Measurements from ENCODE around the gene ACTA2.

Gene ACTA2

DNA sequence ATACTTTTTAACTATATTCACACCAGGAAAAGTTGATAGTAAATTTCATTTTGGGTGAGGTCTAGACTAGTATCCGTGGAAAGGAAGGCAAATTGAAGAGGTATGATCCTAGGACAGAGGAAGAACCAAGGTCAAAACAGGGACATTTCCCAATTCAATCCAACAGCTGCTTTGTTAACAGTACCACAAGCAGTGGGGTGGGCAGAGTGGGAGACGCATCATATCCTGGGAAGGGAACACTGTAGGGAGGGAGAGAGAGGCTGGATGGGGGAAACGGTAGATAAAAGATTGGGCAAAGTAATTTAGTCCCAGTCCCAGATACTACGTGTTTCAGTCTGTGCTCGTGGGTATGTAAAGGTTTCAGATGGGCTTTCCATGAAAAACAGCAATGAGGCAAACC, 28.9 kb upstream of the ACTA2 start:
- DNase-seq (ENCODE audit: low read depth, low spot score): no peak

DNA sequence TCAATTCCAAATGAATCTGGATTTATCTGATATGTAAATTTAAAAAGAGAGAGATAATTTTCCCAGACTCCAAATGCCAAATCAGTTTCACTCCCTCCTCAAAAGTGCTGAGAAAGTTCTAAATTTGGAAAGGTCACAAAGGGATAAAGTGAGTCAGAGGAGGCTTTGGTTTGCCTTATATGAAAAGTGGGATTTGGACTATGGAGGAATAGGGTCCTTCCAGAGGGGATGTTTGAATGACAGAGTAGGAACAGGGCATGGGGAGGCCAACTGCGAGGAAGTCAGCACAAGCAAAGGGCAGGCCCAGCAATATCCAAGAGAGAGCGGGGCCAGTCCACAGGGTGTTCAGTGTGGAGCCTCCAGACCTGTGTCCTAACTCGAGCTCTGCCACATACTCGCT, 28.2 kb upstream of the ACTA2 start:
- no peak for DNase-seq (ENCODE audit: low read depth, low spot score)

DNA sequence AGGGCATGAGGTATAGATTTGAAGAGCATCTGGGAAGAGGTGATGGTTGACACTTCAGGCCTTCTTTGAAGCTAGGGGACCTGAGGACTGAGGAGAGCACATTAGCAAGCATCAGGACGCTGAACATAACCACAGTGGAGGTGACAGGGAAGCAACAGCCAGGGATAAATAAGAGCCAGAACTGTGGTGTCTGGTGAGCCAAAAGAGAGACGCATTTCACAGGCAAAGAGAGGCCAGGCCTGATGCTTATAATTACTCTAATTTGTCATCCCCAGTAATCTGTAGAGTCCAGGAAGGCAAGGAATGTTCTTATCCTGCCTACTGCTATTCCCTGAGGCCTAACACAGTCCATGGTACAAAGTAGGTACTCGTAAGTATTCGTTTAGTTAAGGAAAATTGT, 27.7 kb upstream of the ACTA2 start:
- no peak for DNase-seq (ENCODE audit: low read depth, low spot score)

DNA sequence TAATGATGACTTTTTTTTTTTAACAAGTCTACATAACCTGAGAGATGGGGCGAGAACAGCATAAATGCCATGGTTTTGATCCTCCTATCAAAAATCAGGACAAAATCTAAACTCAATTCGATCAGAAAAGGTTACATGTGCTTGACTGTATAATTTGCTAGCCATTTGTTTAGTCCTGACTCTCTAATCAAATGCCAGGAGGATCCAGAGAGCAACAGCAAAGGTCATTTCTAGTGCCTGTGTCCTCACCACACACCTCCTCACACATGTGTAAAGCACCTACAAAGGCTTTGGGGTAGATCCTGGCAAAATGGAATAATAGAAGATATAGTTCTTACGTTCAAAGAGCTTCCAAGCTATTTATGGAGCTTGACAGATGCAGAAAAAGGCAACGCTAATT, 27.0 kb upstream of the ACTA2 start:
- DNase-seq (ENCODE audit: low read depth, low spot score): no peak

DNA sequence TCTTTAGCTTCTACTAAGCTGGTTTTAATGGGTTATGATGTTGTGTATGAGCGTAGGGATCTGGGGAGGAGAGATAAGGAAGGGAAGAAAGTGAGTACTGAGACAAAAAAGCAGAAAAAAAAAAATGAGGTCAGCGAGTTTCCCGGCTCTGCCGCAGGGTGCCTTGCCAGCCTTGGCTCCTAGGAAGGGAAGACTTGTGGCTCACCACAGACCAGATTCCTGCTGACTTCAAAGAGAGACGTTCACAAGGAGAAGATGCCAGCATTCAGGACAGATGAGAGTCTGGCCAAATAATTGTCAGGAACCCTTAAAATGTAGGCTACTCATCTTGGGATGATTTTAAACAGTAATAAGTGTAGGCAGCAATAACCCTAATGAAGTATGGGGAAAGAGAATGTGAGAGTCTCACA, 26.6 kb upstream of the ACTA2 start:
- DNase-seq (ENCODE audit: low read depth, low spot score): no peak

DNA sequence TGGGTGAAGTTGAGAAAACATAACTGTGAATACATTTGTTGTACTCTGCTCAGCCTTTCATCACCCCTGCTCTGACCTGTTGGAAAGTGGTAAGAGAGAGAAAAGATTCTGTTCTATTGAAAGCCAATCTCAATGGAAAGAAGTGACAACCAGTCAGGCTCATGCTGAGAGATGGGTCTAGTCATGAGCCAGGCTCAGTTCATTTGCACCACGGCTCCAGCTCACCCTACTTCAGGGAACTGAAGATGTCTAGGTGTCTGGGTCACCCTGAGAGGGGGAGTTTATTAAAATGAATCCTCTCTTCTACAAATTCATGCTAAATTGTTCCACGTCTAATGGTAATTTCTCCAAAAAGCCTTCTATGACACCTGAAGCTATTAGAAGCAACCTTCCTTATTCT, 25.9 kb upstream of the ACTA2 start:
- no peak for DNase-seq (ENCODE audit: low read depth, low spot score)

DNA sequence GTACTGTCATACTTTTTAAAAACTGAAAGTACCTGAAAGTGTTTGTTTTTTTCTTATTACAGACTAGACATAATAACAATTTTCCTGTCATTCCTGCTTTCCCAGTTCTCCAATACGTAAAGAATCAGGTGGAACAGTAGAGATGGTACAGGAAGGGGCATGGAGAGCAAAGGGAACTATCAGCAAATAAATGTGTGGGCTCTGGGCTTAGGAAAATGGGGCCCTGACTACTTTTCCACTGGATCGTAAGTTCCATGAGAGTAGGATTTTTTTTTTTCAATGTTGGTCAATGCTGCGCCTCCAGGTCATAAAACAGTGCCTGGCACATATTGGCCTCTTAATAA, 22.8 kb upstream of the ACTA2 start:
- DNase-seq (ENCODE audit: low read depth, low spot score): no peak

DNA sequence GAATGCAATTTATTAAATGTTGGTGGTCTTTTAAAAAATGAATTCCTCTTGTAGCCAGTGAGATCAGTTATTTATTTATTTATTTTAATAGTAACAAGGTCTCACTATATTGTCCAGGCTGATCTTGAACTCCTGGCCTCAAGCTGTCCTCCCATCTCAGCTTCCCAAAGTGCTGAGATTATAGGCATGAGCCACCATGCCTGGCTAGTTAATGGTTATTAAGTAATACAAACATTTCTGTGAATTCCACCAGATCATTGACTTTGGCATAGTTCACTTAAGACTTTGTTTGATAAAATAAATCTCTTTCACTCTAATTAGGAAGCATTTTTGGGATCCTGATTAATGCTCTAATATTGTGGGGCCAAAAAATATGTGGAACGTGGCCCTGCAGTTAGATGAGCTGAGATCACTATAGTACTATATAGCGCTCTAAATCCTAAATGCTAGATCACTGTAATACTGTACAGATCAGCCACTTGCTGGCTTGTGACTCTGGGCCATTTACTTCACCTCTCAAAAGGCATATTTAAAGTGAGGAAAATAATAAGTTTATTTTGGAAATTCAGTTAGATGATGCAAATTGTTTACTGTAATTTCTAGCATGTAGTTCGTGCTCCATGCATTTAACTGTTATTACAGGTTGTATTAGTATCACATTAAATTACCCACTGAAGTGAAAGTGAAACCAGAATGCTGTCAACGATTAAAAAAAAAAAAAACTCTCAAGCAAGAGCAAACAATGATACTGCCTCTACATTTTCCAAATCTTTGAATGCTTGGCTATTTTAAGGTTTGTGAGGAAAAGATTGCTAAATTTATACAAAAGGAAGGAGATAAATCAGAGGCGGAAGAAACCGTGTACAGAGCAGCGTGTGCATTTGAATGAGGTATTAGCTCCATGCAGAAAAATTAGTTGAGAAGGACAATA, 22.1 kb upstream of the ACTA2 start:
- no peak for DNase-seq (ENCODE audit: low read depth, low spot score)

DNA sequence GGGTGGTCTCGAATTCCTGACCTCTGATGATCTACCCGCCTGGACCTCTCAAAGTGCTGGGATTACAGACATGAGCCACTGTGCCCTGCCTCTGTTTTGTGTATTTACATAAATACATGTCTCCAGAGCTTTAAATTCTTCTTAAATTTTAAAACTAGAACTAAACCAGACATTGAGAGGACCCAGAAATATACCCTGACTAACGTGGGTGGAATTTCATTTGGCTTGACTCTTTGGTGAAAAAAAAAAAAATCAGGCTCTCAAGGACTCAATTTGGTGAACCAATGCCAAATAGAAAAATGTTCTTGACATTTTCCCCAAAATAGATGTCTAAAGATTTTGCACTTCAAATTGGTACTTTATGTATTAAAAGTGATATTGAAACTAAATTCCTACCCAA, 21.4 kb upstream of the ACTA2 start:
- no peak for DNase-seq (ENCODE audit: low read depth, low spot score)

DNA sequence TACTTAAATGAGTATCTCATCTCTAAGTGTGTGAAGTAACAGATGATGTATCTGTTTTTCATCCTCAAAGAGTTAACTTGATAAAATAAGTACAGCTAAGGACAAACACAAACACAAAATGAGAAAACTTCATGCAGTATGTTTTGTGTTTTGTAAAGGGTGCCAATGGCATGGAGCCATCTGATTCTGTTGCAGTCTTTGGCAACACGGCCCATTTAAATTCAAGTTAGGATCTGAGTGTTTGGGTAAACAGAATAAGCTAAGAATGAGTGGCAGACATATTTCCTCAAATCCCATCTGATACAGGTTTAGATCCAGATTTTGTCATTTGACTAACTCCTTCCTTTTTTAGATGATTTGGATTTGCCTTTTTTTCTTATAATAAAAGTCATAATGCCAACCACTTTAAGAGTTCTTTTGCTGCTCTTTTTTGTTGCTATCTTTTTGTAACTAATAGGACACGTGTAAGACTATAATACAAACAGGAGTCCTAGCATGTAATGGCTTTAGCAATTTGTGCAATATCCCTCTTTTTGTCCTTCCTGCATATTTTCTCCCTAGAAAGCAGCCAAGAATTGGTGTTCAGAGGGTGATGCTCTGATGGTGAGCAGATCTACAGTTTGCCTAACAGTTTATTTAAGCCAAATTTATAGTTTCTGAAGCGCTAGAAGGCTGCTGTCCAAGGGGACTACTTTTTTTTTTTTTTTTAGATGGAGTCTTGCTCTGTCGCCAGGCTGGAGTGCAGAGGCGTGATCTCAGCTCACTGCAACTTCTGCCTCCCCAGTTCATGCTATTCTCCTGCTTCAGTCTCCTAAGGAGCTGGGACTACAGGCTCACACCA, 18.9 kb upstream of the ACTA2 start:
- DNase-seq (ENCODE audit: low read depth, low spot score): no peak

DNA sequence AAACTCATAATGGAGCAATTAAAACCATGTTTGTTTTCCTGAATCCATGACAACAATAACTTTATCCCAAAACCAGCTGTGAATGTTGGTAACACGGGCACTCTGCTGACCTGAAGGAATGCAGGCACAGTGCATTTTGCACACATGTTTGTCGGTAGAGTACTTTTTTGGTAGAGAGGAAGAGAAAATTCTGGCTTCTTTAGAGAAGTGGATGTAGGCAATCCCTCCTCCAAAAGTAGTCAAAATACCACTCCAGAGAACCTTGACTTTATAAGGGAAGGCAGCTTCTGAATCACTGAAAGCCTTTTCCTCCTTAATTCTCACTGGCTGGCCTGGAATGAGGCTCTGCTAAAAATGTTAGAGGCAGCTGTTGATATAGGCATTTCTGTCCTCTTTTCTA, 15.8 kb upstream of the ACTA2 start:
- no peak for DNase-seq (ENCODE audit: low read depth, low spot score)

DNA sequence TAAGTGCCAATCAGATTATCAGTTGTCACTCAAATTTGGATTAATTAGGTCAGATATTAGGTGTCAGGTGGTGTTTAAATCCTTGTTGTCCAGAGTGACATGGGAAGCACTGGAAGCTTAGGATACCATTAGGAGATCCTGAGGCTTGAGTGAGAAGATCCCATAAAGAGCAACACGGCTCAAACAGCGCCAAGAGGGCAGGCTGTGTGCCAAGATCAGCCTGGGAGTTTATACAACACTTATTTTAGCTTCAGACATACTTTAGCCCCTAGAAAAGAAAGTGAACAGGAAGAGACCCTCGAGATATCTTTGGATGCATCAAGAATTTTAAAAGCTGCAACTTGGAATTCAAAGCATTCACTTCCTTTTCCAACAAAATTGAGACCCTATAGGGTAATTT, 14.2 kb upstream of the ACTA2 start:
- DNase-seq (ENCODE audit: low read depth, low spot score): no peak

DNA sequence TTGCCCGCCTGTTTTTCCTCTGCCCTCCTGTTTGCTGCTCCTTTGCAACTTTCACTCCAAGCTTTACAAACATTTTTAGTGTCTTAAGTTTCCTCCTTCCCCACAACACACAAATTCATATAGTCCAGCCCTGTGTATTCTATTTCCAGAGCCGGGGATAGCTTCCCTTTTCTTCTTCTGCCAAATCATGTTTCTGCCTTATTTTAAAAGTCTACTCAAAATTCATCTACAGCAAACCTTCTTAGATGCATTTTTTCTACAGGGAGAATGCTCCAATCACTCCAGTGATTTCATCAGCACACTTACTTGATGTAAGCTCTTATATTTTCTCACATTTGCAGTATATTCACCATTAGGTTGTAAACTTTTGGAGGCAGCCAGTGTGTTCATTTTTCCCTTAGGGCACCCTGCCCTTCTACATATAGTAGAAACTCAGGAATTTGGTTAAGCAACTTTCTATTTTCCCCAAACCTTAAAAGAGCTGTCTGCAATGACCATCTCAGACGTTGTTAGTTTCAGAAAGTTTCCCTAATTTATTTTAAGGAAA, 12.4 kb upstream of the ACTA2 start:
- DNase-seq (ENCODE audit: low read depth, low spot score): no peak

DNA sequence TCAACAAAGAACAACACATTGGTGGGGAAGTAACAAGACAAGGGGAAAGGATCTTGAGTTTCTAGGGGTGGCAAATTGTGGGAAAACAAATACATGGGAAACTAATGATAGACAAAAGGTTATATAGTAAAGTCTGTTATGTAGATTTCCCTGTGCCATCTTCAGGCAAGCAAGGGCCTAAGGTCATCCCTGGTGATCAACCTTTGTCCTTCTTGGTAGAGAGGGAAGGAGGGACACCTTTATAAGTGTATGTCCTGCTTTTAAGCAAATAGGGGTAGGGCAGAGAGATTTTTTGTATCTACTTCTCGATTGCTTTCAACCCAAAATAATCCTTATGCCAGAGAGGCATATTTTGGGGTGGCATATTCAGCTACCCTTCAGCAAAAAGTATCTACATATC, 11.8 kb upstream of the ACTA2 start:
- no peak for DNase-seq (ENCODE audit: low read depth, low spot score)

DNA sequence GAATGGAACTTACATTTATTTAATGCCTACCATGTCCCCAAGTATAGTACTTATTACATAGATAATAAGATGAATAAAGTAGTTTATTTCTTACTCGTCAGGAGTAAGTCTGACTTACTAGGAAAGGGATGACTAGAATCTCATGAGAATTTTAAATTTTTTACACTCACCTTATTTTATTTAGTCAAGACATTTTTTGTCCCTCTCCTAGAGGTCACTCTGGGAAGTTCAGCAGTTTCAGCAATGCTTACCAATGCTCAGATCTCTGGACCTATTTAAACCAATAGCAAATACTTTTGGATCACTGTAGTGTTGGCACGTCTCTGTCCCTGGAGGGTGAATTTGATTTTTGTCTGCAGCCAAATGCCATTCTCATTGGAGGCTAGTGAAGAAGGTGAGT, 10.7 kb upstream of the ACTA2 start:
- no peak for DNase-seq (ENCODE audit: low read depth, low spot score)

DNA sequence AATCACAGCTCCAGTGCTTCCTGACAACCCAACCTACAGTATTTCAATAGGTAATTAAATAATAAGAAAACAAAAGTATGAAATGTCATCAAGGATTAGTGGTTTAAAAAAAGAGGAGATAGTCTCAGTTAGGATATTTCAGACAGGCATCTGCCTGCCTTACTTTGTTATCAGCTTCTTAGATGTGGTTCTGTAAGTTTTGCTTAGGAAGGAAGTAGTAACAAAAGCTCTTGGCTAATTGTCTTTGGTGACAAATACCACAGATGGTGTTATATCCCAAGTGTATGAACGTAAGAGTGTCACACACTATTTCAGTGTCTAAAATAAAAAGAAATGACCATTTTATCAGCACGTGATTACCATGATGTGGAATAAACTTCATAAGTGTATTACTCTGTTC, 9.8 kb upstream of the ACTA2 start:
- no peak for DNase-seq (ENCODE audit: low read depth, low spot score)

DNA sequence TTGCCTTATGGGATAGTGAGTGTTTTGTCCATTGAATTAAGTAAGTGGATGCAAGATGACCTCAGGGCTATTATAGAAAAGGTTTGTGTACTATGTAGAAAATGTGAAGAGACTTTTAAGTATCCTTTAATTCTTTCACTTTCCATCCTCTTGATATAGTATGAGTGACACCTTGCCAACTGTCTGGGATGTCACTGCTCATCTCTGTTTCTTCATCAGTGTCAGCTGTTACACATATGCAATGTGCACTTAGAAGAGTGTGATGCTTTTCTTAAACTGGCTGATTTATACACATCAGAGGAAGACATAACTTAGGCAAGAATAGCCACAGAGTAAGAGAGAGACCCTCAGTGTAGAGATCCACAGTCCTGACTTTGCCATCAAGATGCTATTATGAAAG, 8.7 kb upstream of the ACTA2 start:
- DNase-seq (ENCODE audit: low read depth, low spot score): no peak

DNA sequence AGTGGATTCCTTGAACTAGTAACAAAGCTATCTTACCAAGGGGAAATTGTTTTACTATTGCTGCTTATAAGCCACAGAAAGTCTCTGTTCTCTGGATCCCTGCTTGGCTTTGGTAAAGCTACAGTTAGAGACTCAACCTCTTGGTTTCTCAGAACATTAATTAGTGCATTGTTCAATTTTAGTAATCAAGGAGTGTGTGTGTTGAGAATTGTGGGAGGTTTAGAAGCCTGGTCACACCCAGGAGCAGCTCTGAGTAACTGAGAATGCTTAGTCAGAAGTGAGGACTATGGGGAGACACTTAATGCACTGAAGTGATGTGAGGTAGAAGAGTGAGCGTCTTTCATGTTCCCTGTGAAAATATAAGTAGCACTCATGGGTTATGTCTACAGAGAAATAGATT, 8.2 kb upstream of the ACTA2 start:
- DNase-seq (ENCODE audit: low read depth, low spot score): no peak

DNA sequence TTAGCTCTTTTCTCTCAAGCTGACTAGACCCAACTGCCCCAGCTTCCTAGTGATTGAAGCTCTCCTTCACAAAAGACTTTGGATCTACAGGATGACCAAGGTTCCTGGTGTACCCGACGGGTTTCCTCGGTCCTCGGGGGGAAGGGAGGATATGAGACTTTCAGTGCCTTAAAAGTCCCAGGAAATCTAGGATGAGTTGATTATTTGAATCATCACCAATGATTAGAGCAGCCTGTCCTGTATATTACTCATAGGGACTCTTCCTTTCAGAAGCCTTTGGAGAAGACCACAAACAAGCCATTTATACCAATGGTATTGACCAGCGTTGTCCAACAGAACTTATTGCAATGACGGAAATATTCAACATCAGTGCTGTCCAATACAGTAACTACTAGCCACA, 6.1 kb upstream of the ACTA2 start:
- no peak for DNase-seq (ENCODE audit: low read depth, low spot score)

DNA sequence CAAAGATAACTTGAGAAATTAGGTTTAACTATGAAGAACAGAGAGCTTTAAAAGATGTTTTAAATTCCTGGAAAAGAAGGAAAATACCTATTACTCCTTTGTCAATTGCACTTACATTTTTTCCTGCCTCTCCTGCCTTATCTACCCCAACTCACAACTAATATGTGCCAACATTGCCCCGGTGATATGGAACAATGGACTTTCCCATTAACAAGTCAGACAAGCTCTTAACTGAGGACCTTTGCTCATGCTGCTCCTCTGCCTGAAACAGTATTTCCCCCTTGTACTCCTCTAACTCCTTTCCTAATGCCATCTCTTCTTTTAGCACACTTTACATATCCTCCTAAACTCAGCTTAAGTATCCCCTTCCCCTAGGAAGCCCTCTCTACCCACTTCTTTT, 4.8 kb upstream of the ACTA2 start:
- no peak for DNase-seq (ENCODE audit: low read depth, low spot score)

DNA sequence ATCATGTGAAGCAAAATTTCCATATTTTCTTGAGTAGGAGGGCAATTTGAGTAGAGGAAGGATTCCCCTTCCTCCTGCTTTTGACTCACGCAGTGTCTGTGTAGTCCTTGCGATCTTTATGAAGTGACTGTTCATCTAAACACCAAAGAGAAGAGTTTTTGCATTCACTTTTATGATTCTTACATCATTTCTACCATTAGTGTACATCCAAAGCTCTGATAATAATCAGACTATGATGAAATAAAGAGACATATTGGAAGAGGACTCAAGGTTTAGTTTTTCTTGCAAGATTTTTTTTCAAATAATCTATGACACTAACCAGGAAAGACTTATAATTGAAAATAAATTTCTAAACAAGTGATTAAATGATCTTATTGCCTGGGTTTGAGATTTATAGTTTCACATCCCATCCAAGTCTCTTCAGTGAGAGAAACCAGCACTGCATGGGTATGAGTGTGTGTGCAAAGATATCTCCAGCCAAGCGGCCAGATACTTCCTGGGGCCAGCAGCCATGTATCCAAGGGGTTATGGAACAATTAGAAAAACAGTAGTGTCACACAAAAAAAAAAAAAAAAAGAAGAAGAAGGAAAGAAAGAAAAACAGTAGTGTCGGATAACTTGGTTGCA, 2.0 kb upstream of the ACTA2 start:
- no peak for DNase-seq (ENCODE audit: low read depth, low spot score)

DNA sequence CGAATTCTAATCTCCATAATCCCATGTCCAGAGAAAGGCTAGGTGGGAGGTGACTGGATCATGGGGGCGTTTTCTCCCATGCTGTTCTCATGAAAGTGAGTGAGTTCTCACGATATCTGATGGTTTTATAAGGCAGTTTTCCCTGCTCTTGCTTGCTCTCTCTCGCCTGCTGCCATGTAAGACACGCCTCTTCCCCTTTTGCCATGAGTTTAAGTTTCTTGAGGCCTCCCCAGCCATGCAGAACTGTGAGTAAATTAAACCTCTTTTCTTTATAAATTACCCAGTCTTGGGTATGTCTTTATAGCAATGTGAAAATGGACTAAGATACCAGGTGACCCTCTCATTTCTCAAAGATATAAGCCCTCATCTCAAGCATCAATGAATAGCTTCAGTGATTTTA, 1.1 kb upstream of the ACTA2 start:
- DNase-seq (ENCODE audit: low read depth, low spot score): no peak

Measured in brain pericyte (primary cell).